Naive thymus-derived CD4-positive, alpha-beta T cell (primary cell): ENCODE results near the gene TTBK1. TPM values are rescaled to one million over a fixed set of nuclear protein-coding genes. Genes with fewer than 3 reads are reported as not detected.
A peak's percentile ranks its signal among the peaks of the same experiment; 100 is the strongest.

Experiments used
- ATAC-seq: fragments of 150-1000 bp; cut with Tn5 transposase; 2 replicates; pipeline ENCODE4 v1.10.0; 2021; ENCODE audit warnings: mild to moderate bottlenecking, moderate library complexity
- CTCF ChIA-PET: fragments of 350-600 bp; sonication (Branson Sonifier 250); formaldehyde crosslinking; loops from one replicate; lab custom pipeline; 2021; ENCODE audit warnings: antibody characterized with exemption; lab: Charles Lee
- POLR2A ChIA-PET: fragments of 350-600 bp; sonication (Branson Sonifier 250); formaldehyde crosslinking; loops from one replicate; lab custom pipeline; 2021; ENCODE audit warnings: antibody characterized with exemption, inconsistent platforms; lab: Charles Lee
- DNase-seq, 9 donors: peaks; one replicate each; pipeline versions ENCODE4 v3.0.0 to v3.0.0-alpha.2; 2020 to 2022; ENCODE audit warnings: mixed read lengths in 1 of 9
- H3K27ac ChIP-seq: one replicate; pipeline ENCODE4 v1.7.0; 2013; ENCODE audit warnings: mild to moderate bottlenecking, low read depth, low read length, moderate library complexity
- H3K27me3 ChIP-seq, 2 donors: one replicate each; pipeline ENCODE4 v1.7.0; 2013; ENCODE audit warnings: low read length in 2 of 2, mild to moderate bottlenecking in 2 of 2, moderate library complexity in 2 of 2; ENCODE audit not compliant: control insufficient read depth in 2 of 2, insufficient read depth in 2 of 2
- H3K36me3 ChIP-seq, 3 experiments: 1 replicate in 2 of 3; 2 replicates in 1 of 3; pipeline ENCODE4 v1.7.0; 2013; ENCODE audit warnings: low read length in 3 of 3, mild to moderate bottlenecking in 3 of 3, moderate library complexity in 1 of 3; ENCODE audit not compliant: insufficient read depth in 3 of 3, control insufficient read depth in 2 of 3
- H3K4me1 ChIP-seq, 2 donors: one replicate each; pipeline ENCODE4 v1.7.0; 2013; ENCODE audit warnings: low read length in 2 of 2, mild to moderate bottlenecking in 2 of 2, moderate library complexity in 1 of 2; ENCODE audit not compliant: control insufficient read depth in 2 of 2, insufficient read depth in 2 of 2
- H3K4me3 ChIP-seq: 2 replicates; pipeline ENCODE4 v1.7.0; 2013; ENCODE audit warnings: mild to moderate bottlenecking, low read length
- H3K9me3 ChIP-seq, 3 experiments: 1 replicate in 2 of 3; 2 replicates in 1 of 3; pipeline ENCODE4 v1.7.0; 2013; ENCODE audit warnings: low read length in 3 of 3; ENCODE audit not compliant: control insufficient read depth in 2 of 3
- H3K27ac Mint-ChIP-seq, 9 donors: one replicate each; pipeline ENCODE4 v1.8.0; 2020 to 2022; ENCODE audit warnings: mixed read lengths in 9 of 9, mild to moderate bottlenecking in 8 of 9, moderate library complexity in 5 of 9, inconsistent platforms in 2 of 9
- H3K27me3 Mint-ChIP-seq, 5 donors: one replicate each; pipeline ENCODE4 v1.8.0; 2021 to 2022; ENCODE audit warnings: mixed read lengths in 5 of 5, mild to moderate bottlenecking in 1 of 5
- H3K36me3 Mint-ChIP-seq, 5 donors: one replicate each; pipeline ENCODE4 v1.8.0; 2020 to 2022; ENCODE audit warnings: mixed read lengths in 5 of 5, mild to moderate bottlenecking in 3 of 5, inconsistent platforms in 1 of 5
- H3K4me1 Mint-ChIP-seq, 7 donors: one replicate each; pipeline ENCODE4 v1.8.0; 2020 to 2022; ENCODE audit warnings: mixed read lengths in 7 of 7, mild to moderate bottlenecking in 3 of 7, inconsistent platforms in 1 of 7
- H3K4me3 Mint-ChIP-seq, 10 donors: one replicate each; pipeline ENCODE4 v1.8.0; 2020 to 2022; ENCODE audit warnings: mild to moderate bottlenecking in 10 of 10, mixed read lengths in 10 of 10, moderate library complexity in 6 of 10, inconsistent platforms in 2 of 10
- H3K9me3 Mint-ChIP-seq, 11 donors: one replicate each; pipeline ENCODE4 v1.8.0; 2020 to 2022; ENCODE audit warnings: mixed read lengths in 11 of 11, mild to moderate bottlenecking in 4 of 11, inconsistent platforms in 1 of 11, moderate library complexity in 1 of 11
- intact Hi-C, 2 donors: fragments of 100-400 bp; cut with micrococcal nuclease; formaldehyde crosslinking; loops; one replicate each; pipeline ENCODE4 v1.15.1; 2023
- polyA plus RNA-seq, 2 donors: library from polyadenylated mRNA; unstranded; fragments of 300-500 nt; fragmentation: Illumina TruSeq; gene quantifications; one replicate each; pipeline ENCODE4 v1.2.3, GENCODE V29; 2021
- total RNA-seq, 6 experiments: library from RNA in 5 of 6; stranded (reverse) in 5 of 6; gene quantifications; 1 replicate in 5 of 6; 2 replicates in 1 of 6; pipeline ENCODE4 v1.2.3 and lab custom pipeline; 2021 to 2026

Gene TTBK1
- total and polyA plus RNA-seq, 7 experiments from 2014 or later = 0.05 to 0.29 TPM; not detected in 5

DNA sequence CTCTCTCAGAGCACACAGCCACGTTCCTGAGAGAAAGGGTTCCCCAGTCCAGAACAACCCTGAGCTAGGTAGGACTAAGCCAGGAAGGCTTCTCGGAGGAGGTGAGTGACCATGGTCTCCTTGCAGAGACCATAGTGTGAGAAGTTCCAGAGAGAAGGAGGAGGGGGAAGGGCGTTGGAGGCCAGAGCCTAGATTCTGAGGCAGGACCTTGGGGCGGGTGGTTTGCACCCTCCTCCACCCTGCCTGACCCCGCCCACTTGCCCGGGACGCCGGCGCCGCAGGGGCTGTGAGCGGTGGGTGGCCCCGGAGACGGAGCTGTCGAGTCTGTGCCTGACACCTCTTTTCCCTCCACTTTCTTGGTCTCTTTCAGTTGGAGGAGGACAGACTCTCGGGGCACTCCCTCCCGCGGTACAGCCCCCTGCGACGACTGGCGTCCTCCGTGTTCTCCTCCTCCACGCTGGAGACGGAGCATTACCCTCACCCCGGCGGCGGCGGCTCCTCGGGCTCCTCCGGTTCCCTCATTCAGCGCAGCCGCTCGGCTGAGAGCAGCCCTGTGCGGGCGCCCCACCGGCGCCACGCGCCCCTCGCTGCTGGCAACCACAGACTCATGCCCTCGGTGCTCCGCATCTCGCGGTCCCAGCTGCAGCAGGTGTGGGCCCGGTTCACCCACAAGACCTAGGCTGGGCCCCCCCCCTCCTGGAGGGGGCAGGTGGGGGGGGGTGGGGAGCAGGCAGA is 26.2 kb downstream of the TTBK1 start:
- no peaks in the 10 kb centered on the region for H3K4me1 ChIP-seq
- DNase-seq (peak; percentile 14 to 62 (median 39)), ATAC-seq (peak; percentile 70)
- ChIA-PET CTCF (interaction anchor here (1.3 kb wide), 1 partner anchor 40 kb away, joined by 4 read pairs; no protein-coding TSS in a partner anchor), POLR2A (interaction anchor here (0.5 to 1.0 kb wide), 2 partner anchors 100 to 273 kb away, joined by 3 to 4 read pairs; partner anchors contain the start of gene ZNF318)
- H3K36me3 ChIP-seq = no peaks in the 10 kb centered on the region
- peak overlapping the region; percentile 50 for H3K4me3 ChIP-seq
- intact Hi-C loops = loop anchor here (1.0 to 10.0 kb wide), 2 partner anchors 22 to 65 kb away; no protein-coding TSS in a partner anchor
- H3K27ac ChIP-seq = no peak overlapping the region
- no peaks in the 10 kb centered on the region for H3K27me3 ChIP-seq
- Mint-ChIP-seq H3K4me3 (peak overlapping the region; percentile 60 to 84 (median 78)), H3K36me3 (no peaks in the 10 kb centered on the region), H3K4me1 (peaks cover 0 to 19% (median 6%) of the 10 kb centered on the region in 7 donors), H3K9me3 (no peaks in the 10 kb centered on the region), H3K27me3 (peaks cover 0 to 62% (median 4%) of the 10 kb centered on the region in 5 donors), H3K27ac (peak overlapping the region in 3 of 9 donors; percentile 21 to 41 (median 40))
- no peaks in the 10 kb centered on the region for H3K9me3 ChIP-seq

DNA sequence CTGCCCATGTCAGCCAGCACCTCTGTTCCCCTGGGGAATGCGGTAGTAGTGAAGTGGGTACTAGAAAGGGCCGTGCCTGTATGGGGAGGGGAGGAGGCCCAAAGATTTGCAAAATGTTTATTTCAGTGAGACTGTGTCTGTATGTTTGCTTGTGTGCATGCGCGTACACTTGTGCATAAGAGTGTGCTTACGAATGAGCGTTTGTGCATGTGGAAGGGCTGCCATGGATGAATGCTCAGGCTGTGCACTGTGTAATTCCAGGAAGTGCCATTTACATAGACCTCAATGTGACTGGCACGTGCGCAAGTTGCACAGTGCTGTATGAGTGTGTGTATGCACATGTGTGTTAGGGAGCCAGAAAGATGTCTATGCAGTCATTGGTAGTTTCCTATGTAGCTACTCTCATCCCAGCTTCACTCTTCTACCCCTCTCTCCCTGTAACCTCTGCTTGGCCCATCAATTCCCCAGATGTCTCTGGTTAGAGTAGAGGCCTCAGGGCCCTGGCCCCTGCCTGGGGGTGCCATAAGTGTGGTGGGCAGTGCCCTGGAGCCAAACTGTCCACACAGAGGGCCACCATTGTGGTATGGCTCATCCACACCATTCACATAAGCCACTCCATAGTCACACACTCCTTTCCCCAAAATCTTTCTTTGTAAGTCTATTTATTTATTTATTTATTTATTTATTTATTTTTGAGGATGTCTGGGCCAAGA is 28.0 kb downstream of the TTBK1 start:
- peaks cover 0 to 2% (median 0%) of the 10 kb centered on the region in 11 donors for H3K9me3 Mint-ChIP-seq
- peaks cover 0 to 76% (median 5%) of the 10 kb centered on the region in 5 donors for H3K27me3 Mint-ChIP-seq
- no peak for ATAC-seq
- H3K36me3 Mint-ChIP-seq = peaks cover 0 to 4% (median 0%) of the 10 kb centered on the region in 5 donors
- H3K36me3 ChIP-seq = no peaks in the 10 kb centered on the region
- H3K27me3 ChIP-seq = no peaks in the 10 kb centered on the region
- H3K4me1 Mint-ChIP-seq = peaks cover 3 to 24% (median 11%) of the 10 kb centered on the region in 7 donors
- H3K27ac ChIP-seq = no peak overlapping the region
- ChIA-PET CTCF (no interaction called here), POLR2A (interaction anchor here (0.6 kb wide), 1 partner anchor 729 kb away, joined by 3 read pairs; no protein-coding TSS in a partner anchor)
- no peak for DNase-seq
- peaks cover 0 to under 1% of the 10 kb centered on the region in 2 donors for H3K4me1 ChIP-seq
- H3K9me3 ChIP-seq = no peaks in the 10 kb centered on the region
- no peak overlapping the region for H3K4me3 ChIP-seq
- intact Hi-C loops = no loop called here
- H3K4me3 Mint-ChIP-seq = peak overlapping the region in 2 of 10 donors; percentile 60 to 64
- no peak overlapping the region for H3K27ac Mint-ChIP-seq

DNA sequence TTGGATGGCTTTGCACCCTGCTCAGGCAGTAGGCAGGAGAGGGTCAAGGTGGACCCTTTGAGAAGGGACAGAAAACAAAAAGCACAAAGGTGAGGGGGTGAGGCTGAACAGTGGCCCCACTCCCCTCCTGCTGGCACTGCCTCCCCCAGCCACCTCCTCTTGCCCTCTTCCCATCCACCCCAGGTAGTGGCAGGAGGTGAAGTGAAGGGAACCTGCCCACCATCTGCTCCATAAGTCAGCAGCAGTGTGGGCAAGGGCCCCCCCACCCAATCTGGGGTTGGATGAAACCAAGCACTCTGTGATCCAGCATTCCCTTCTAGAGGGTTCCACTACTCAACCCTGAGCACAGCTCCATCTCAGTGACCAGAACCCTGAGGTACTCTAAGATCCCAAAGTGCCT is 28.7 kb downstream of the TTBK1 start:
- ChIA-PET POLR2A (interaction anchor here (0.6 kb wide), 1 partner anchor 730 kb away, joined by 3 read pairs; no protein-coding TSS in a partner anchor), CTCF (no interaction called here)
- H3K27ac Mint-ChIP-seq = peak overlapping the region in 1 of 9 donors; percentile 25
- peak overlapping the region in 1 of 10 donors; percentile 51 for H3K4me3 Mint-ChIP-seq
- Histone ChIP-seq H3K9me3 (no peaks in the 10 kb centered on the region), H3K27ac (no peak overlapping the region), H3K4me3 (no peak overlapping the region), H3K4me1 (peaks cover 0 to 6% of the 10 kb centered on the region in 2 donors), H3K36me3 (no peaks in the 10 kb centered on the region), H3K27me3 (no peaks in the 10 kb centered on the region)
- peaks cover 0 to 81% (median 6%) of the 10 kb centered on the region in 5 donors for H3K27me3 Mint-ChIP-seq
- ATAC-seq = no peak
- intact Hi-C loops = no loop called here
- peaks cover 0 to 2% (median 0%) of the 10 kb centered on the region in 11 donors for H3K9me3 Mint-ChIP-seq
- peaks cover 0 to 4% (median 0%) of the 10 kb centered on the region in 5 donors for H3K36me3 Mint-ChIP-seq
- DNase-seq = no peak
- H3K4me1 Mint-ChIP-seq = peaks cover 5 to 25% (median 11%) of the 10 kb centered on the region in 7 donors

DNA sequence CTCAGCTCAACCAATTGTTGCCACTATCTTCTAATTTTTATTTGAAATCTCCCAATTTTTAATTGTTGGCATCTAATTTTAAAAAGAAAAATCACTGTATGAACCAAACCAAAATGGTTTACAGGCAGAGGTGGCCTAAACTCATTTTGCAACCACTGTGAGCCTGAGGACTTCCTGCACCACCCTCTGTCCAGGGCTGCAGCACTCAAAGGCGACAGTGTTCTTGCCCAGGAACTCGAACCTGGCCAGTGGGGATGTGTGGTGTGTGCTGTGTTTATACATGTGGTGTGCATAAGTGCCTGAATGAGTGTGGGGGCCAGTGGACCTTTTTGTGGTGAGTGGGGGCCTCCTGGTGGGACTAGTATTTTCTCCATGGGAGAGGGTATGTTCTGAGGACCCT is 30.4 kb downstream of the TTBK1 start:
- CTCF ChIA-PET = no interaction called here
- DNase-seq = no peak
- no peaks in the 10 kb centered on the region for H3K27me3 ChIP-seq
- Mint-ChIP-seq H3K27ac (peak overlapping the region in 1 of 9 donors; percentile 74), H3K36me3 (peaks cover 0 to 4% (median 0%) of the 10 kb centered on the region in 5 donors), H3K9me3 (peaks cover 0 to 2% (median 0%) of the 10 kb centered on the region in 11 donors), H3K4me3 (peak overlapping the region in 8 of 10 donors; percentile 27 to 85 (median 74)), H3K27me3 (peaks cover 0 to 81% (median 10%) of the 10 kb centered on the region in 5 donors), H3K4me1 (peaks cover 5 to 25% (median 10%) of the 10 kb centered on the region in 7 donors)
- no peak overlapping the region for H3K4me3 ChIP-seq
- ATAC-seq = no peak
- no peaks in the 10 kb centered on the region for H3K36me3 ChIP-seq
- H3K9me3 ChIP-seq = no peaks in the 10 kb centered on the region
- intact Hi-C loops = no loop called here
- H3K27ac ChIP-seq = no peak overlapping the region
- POLR2A ChIA-PET = interaction anchor here (1.4 kb wide), 1 partner anchor 44 kb away, joined by 3 read pairs; the partner anchor contains the start of gene DNPH1
- H3K4me1 ChIP-seq = peaks cover 0 to 6% of the 10 kb centered on the region in 2 donors

DNA sequence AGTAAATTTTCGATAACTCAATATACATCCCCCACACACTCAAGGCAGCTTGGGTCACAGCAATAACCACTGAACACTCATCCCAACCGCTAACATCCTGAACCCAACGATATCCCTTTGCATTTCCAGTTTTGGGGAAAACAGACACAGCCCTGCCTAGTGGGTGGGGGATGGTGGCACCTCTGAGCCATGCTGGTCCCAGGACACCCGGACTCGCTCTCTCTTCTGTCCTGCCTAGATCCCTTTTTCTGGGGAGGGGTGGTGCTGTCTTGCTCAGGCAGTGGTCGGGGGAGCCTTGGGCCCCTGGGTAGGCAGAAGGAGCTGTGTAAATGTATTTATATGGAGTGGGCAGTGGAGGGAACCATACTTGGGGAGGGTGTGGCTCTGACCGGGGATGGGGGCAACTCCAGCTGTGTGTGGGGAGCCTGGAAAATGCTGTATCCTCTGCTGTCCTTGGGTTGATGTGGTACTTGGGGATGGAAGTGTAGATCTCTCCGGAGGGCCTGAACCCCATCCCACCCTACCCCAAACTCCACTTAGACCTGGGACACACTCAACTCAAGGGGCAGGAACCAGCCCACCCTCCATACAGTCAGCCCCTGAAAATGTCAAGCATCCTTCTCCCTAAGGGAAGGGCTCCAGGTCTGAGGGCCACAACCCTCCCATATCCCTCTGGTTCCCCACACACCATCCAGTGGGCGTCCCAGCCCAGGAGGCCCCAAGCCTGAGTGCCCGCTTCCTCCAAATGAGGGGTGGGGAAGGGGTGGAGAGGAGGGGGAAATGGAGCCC is 31.0 kb downstream of the TTBK1 start:
- intact Hi-C loops = no loop called here
- Mint-ChIP-seq H3K4me1 (peaks cover 5 to 20% (median 5%) of the 10 kb centered on the region in 7 donors), H3K4me3 (peak overlapping the region; percentile 27 to 95 (median 74)), H3K27me3 (peaks cover 0 to 77% (median 6%) of the 10 kb centered on the region in 5 donors), H3K36me3 (peaks cover 0 to 4% (median 0%) of the 10 kb centered on the region in 5 donors), H3K9me3 (peaks cover 0 to 2% (median 0%) of the 10 kb centered on the region in 11 donors), H3K27ac (peak overlapping the region in 3 of 9 donors; percentile 44 to 74 (median 64))
- no peak overlapping the region for H3K4me3 ChIP-seq
- H3K9me3 ChIP-seq = no peaks in the 10 kb centered on the region
- no peaks in the 10 kb centered on the region for H3K36me3 ChIP-seq
- no peaks in the 10 kb centered on the region for H3K27me3 ChIP-seq
- no peak for DNase-seq
- no peak for ATAC-seq
- H3K27ac ChIP-seq = no peak overlapping the region
- ChIA-PET POLR2A (interaction anchor here (1.4 kb wide), 1 partner anchor 45 kb away, joined by 3 read pairs; the partner anchor contains the start of gene DNPH1), CTCF (interaction anchor here (0.6 kb wide), 1 partner anchor 82 kb away, joined by 3 read pairs; no protein-coding TSS in a partner anchor)
- peaks cover 0 to 6% of the 10 kb centered on the region in 2 donors for H3K4me1 ChIP-seq
